NCI-H82 (cell line): ENCODE data around the gene DMRTB1.
"Not testable (repeated sequence)": the region's sequence is repeated elsewhere in the genome, so short reads cannot be mapped to it uniquely, and the experiment has no call there.

Experiments used
- DNase-seq: peaks from one replicate; lab custom pipeline; 2025; lab: John Stamatoyannopoulos, UW

The DMRTB1 gene

GRCh38 chr1:53459321-53460175 lies at the start of gene DMRTB1:
Gene DMRTB1, plus strand, starts transcription at chr1:53459399. Its CDS starts 55 bp downstream, at chr1:53459454.
- DNase-seq: no peak

DNA sequence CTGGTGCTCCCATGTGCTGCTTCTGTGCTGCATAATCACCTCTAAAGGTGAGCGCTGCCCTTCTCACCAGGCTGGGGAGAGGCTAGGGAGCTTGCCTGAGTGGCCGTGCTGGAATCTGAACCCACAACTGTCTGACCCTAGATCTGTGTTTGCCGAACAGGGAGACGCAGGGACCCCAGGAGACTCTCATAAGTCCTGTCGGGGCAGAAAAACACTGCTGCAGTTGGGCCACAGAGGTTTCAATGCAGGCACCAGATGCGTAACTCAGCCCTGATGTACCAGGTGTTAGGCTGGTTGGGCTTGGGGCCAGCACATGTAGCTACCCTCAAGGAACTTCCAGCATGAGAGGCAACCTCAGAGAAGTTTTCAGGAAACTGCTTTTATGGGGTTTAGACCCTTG lies 49.5 kb upstream of the DMRTB1 start:
- DNase-seq: peak; percentile 33

- peak; percentile 49 for DNase-seq
These were observed 49.1 kb upstream of the DMRTB1 start for GRCh38 chr1:53410100-53410541.

- no peak for DNase-seq
These were observed 48.5 kb upstream of the DMRTB1 start for GRCh38 chr1:53410701-53411100.

- DNase-seq: peak; percentile 26
These were observed 47.6 kb upstream of the DMRTB1 start for GRCh38 chr1:53411541-53412152.

DNA sequence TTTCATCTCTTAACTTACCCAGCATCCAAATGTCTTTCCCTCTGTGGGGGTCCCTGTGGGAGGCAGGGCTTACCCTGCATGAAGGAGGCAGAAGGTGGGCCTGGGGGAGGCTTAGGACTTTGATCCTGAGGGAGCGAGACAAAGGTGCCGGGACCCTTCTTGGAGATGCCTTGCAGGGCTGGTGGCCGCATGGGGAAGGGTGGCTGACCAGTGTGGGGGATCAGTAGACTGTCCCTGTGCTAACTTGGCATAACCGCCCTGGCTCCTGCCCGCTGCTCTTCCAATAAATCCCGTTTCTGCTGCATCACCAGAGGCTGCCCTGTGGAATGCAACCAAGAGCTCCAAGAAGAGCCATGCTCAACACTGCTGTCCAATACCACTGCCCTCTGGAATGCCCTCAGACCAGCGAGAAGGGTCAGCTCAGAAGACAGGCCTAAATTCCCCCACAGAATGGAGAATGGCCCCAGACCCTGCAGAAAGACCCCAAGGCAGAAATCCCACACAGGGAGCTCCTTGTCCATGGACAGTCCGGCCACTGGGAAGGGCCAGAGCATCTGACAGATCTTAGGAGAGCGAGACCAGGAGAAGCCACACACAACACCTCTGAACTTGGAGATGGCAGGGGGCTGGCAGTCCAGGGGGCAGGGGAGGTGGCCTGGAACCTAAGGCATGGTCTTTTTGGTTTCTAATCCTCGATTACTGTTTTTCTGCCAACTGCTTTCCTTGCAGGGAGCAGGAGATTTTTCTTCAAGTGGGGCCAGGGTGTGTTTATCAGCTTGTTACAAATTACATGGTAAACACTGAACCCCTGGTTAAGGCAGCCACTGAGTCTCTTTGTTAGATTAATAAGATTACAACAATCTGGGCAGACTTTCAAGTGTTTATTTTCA lies 46.7 kb upstream of the DMRTB1 start:
- peak; percentile 39 for DNase-seq

DNA sequence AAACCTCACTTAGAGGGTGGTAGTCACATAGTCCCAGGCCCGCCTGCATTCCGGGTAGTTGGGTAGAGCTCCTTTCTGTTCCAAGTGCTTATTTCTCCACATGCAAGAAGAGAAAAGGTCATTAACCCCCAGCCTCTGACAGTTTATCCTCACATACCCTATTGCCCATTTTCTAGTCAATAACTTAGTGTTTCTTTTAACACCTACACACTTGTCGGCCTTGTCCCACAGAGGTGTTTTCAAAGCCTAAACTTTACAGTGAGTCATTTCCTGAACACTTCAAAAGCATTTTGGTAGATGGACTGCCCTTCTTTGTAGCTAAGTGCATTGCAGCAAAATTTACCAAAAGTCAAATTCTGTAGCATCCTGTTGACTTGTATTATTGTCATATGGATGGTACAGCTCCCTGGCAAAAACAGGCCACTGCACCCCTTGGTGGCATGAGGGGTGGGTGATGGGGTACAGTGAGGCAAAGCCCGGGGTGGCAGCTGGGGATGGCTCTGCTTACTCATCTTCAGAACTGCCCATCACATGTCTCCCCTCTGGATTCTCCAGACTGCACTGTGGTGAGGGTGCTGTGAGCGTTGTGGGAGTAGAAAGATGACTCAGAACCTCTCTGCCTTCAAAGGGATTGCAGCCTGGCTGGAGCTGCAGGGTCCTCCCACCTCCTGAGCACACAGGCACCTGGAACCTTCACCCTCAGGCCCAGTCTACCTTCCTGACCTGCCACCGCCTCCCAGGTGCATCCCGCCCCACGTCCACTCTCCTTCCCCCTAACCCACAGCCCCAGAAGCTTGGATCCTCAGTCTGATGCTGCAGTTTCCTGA lies 45.8 kb upstream of the DMRTB1 start:
- no peak for DNase-seq

DNA sequence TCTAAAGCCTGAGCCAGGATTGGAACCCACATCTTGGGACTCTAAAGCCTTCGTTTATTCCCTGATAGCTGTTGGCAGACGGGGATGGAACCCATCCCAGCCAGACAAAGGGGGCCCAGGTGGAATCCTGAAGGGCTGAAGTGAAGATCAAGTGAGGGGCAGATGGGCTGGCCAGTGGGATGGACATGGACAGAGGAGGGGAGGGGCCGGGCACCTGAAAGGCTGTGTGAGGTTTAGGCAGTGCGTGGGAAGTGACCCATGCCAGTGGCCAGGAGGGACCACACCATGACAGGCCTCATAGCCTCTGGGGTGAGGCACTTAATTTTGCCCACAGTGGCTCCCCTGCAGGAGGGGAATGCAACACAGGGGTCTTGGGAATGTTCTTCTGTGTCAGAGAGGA lies 44.6 kb upstream of the DMRTB1 start:
- DNase-seq: no peak

DNA sequence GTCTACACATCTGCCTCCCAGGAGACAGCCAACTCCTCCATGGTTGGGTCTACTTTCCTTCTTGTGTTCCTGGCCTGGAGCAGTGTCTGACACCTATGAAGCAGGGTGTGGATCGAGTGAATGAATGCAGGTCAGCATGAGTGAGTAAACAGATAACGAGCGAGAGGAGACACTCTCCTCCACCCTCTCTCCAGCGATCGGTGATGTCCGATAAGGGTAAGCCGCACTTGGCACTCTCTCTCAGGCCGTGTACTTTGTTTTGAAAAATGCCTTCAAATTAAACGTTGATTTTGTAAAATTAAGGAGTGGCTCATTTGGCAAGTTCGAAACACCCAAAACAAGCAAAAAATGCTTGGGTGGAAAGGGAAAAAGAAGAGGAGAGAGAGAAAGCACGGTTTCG lies 43.8 kb upstream of the DMRTB1 start:
- no peak for DNase-seq

DNA sequence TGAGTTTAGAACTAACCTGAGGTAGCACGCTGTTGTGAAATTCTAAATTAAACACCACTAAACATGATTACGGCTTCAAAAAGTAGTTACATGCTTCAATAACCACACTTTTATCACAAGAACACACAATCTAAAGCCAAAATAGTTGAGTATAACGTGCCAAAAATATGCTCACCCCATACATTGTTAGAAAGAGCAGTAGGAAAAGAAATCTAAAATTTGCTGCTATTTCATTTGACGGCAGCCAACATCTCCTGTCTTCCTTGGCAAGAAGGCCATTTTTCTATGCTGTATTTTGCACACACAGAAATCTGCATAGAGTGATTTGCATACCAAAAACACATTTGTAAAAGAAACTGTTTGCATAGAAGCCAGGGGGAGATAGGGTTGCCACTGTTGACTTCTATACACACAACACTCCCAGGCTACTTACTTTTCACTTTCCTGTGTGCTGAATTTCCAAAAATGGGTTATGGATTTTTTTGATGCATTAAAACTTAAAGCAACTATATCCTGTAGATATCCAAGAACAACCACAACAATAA lies 42.9 kb upstream of the DMRTB1 start:
- DNase-seq: no peak

DNA sequence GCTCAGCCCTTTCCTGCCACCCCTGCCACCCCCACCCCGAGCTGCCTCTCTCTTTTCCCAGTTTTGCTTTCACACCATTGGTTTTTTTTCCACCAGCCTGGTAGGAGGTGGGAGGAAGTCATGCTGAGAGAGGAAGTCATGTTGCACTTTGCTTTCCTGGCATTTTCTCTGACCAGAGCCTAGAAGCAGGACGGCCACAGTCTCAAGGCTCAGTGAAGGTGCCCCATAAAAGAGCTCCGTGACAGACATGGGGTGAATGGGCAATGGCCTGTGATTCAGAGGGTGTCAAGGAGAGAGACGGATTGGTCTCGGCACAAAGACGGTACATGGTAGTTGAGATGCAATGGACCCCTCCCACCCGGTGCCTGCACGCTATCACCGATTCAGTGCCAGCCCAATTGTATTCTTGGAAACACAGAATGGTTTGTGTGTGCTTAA lies 42.1 kb upstream of the DMRTB1 start:
- no peak for DNase-seq

DNA sequence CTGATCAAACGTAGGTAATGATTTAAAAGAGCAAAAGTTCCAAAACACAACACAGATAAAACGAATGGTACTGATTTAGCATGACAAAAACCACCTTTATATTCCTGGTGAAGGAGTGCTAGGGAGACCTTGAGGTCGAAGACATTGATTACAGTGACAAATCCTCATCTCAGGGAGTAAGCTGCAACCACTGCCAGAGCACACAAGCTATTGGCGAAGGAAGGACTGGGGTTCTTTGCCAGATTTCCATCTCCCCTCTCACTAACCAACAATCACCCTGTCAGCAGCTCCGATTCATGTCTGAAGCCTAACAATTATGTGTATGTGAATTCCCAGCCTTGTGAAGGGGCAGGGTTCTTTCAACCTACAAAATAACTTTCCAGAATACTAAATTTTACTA lies 40.2 kb upstream of the DMRTB1 start:
- no peak for DNase-seq

DNA sequence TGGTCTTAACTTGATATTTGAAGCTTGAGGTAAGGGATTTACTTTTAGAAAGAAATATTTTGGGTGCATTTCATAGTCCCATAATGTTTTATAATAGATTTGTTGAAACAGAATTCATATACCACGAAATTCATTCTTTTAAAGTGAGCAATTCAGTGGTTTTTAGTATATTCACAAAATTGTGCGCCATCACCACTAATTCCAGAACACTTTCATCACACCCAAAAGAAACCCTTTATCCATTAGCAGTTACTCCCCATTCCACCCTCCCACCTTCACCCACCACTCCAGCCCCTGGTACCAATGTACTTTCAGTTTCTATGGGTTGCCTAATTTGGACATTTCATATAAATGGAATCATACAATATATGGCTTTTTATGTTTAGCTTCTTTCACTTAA lies 38.9 kb upstream of the DMRTB1 start:
- no peak for DNase-seq

- DNase-seq: no peak
These were observed 38.0 kb upstream of the DMRTB1 start for GRCh38 chr1:53421208-53421607.

- no peak for DNase-seq
These were observed 28.9 kb upstream of the DMRTB1 start for GRCh38 chr1:53430261-53430660.

DNA sequence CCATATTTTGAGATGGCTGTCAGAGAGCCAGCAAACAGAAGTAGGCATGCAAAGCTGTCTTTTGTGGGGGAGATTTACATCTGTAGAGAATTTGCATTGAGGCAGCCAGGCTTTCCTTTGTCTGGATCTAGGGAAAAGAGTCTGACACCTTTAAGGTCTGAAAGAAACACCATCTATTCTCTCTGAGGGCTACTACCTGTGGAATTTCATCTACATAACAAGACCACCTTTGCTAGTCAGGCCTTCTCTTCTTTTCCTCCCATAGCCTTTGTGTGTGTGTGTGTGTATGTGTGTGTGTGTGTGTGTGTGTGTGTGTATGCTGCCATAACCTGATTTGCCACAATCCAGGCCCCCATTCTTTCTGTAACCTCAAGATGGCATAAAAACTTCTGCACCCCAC lies 28.4 kb upstream of the DMRTB1 start:
- no peak for DNase-seq

DNA sequence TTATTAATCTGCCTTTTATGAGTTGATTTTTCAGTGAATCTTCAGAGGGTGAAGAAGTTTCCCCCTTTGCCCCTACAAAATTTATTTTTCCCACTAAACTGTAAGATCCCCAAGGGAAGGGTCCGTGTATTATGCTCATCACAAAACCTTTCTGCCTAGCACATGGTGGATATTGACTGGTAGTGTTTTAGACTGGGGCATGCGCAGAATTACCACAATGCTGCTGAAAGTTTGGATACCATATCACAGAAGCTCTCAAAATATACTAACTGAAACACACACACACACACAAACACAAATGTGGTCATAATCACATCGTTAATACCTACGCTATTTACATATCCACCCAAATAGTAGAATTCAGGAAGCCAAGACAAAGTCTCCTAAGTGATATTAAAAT lies 28.0 kb upstream of the DMRTB1 start:
- no peak for DNase-seq

DNA sequence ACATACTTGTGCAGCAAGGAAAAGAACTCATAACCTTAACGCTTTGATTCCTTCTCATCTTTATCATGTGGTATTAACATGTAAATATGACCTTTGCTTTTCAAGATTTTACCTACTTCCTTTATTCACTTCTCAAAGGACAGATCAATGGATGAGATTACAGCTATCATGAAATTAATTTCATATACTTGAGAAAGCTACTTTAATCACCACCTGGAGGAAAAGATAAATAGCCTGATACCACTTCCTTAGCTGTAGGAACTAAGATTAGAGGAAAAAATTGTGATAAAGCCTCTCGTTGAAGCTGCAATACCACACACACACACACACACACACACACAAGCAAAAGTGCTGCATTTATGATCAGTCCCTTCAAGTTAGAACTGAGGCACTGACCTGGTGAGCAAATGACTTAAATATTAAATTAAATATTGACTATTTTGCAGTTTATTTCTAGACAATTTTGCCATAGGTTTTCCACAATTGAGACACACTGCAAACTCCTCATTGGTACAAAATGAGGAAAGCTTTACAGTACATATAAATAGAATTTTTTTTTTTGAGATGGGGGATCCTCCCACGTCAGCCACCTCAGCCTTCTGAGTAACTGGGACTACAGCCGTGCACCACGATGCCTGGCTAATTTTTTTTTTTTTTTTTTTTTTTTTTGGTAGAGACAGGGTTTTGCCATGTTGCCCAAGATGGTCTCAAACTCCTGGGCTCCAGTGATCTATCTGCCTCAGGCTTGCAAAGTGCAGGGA lies 27.2 kb upstream of the DMRTB1 start:
- DNase-seq: no peak

DNA sequence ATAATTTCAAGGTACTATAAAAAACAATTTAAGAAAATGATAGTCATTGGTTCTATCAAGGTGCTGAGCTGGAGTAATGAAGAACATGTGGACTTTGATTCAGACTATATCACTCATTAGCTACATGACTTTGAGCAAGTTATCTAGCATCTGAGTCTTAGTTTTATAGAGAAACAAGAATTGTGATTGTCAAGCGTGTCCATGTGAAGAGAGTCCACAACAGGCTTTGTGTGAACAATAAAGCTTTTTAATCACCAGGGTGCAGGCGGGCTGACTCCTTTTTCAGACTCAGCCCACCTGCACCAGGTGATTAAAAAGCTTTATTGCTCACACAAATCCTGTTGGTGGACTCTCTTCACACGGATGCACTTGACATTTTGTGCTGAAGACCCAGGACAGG lies 26.6 kb upstream of the DMRTB1 start:
- no peak for DNase-seq

GRCh38 chr1:53434405-53435007 lies 24.7 kb upstream of the DMRTB1 start:
- not testable (repeated sequence) for DNase-seq
